Measurements from ENCODE around the gene PRPF38A.

GRCh38 chr1:52358851-52359497 is 45.4 kb upstream of the PRPF38A start:
- no peak for TF ChIP-seq CTCF (conservative IDR thresholded peaks at IDR 0.05 in 1 of 2, IDR thresholded peaks at IDR 0.05 in 1 of 2; ENCODE audit: extremely low read depth in 1 of 2, insufficient read depth in 1 of 2, low read depth in 1 of 2, low read length in 2 of 2)
- TF ChIP-seq EZH2 (IDR thresholded peaks at IDR 0.05; ENCODE audit: borderline replicate concordance, low read length) = no peak
